ENCODE results near the gene PRKN.

PRKN gene

DNA sequence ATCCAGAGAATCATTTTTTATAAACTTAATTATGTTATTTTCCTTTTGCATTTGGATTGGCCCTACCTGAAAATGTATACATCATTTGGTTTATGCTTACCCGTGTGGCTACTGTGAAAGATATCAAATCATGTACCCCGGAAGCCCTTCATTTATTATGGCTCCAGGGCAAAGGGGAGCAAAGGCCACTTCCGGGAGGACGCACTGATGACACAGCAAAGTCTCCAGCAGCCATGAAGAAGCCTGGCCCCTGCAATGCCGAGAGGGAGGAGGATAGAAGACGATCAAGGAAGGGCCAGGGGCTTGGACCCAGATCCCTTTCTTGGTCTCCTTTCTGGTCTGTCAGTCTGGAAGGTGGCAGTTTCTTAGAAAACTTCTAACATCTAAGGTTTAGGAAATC is 1073.4 kb downstream of the PRKN start:
- DNase-seq (ENCODE audit: low spot score), result no peak

DNA sequence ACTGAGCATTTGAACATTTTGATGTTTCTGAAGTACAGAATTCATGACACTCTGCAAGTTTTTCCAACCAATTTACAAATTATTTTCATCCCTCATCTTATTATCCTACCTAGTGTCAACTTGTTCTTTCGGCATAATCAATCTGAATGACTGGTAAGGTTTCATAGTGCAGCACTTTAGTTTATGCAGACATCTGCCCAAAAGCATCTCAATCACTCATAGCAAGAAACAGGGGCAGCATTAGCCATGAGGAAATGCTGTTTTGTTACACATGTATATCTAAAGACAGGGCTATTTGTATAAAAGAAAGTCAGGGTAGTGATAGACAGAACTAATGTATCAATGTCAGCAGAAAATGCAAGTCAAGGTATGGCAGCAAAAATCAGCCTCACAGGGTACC is 1075.6 kb downstream of the PRKN start:
- DNase-seq (ENCODE audit: low spot score), result no peak

DNA sequence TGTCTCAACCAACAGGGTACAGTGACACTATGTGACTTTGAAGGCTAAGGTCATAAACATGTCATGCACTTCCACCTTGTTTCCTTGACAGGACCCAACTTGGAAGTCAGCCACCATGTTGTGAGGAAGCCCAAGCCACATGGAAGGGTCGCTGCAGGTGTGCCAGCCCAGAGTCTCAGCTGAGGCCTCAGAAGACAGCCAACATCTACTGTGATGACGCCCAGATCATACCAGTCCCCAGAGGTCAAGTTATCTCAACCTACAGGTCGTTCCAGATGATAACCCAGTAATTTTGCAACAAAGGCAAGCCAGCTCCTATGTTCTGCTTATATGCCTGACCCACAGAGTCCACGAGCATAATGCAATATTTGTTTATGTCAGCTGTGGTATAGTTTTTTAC is 1077.7 kb downstream of the PRKN start:
- no peak for DNase-seq (ENCODE audit: low spot score)

DNA sequence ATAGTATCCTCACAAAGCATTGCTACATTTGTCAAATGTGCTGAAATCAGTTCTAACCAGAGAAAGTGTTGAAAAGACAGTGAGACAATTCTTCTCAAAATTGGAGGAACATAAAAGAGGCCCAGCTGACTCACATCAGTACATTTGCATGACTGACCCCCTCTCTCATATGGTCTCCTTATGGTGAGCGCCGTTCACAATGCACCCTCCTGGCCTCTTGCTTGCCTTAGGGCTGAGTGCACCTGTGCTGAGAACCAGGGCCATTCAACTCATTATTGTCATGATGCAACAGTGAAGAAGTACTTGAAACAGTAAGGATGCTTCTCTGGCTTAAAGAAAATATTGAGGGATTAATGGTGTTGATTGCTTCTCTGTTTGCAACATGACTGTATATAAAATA is 1078.5 kb downstream of the PRKN start:
- DNase-seq (ENCODE audit: low spot score), result no peak

DNA sequence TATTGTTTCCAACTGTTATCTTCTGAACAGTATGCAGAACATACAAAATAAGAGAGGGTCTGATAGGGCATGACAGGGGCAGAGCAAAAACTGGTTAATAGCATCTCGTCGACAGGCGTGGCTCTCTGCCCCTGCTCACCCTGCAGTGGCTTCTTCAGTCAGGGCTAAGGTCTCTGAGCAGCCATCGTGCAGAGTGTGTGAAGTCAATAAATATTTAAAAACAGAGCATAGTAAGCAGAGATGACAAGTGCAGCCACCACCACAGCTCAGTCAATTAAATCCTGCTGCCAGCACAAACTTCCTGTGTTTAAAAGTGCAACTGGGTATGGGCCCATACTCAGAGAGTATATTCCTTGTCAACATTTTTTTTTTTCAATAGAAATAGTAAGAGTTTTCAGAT is 1080.3 kb downstream of the PRKN start:
- DNase-seq (ENCODE audit: low spot score), result no peak

DNA sequence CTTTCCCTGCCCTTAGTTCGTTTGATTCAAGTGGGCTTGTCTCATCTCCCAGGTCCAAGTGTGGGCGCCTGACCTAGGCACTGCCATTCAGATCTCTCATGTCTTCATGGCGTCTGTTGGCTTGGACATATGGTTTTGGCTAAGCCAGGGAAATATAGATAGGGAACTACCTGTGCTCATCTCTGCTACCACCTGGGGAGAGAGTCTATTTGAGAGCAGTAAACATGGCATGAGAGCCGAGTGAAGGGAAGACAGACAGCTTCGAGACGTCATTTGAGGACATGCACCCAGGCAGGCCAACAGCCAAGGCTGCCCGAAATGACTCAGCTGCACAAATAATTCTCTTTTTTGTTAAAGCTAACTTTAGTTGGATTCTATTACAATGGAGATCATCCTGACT is 1083.0 kb downstream of the PRKN start:
- no peak for DNase-seq (ENCODE audit: low spot score)

DNA sequence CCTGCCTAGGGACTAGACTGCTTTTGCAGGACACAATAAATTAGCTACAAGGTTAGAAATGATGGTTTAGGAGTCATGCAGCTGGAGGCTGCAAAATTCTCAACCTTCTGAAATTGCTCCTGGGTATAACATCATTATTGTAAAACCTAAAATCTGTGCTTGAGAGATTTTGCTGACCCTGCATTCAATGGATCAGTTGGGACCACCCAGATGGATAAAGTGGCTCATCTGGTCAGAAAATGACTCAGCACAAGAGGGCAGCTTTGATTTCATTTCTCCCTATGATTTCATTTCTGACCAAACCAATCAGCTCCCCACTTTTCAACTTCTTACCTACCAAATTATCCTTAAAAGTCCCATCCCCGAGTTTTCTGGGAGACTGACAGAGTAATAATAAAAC is 1086.4 kb downstream of the PRKN start:
- DNase-seq (ENCODE audit: low spot score), result no peak

DNA sequence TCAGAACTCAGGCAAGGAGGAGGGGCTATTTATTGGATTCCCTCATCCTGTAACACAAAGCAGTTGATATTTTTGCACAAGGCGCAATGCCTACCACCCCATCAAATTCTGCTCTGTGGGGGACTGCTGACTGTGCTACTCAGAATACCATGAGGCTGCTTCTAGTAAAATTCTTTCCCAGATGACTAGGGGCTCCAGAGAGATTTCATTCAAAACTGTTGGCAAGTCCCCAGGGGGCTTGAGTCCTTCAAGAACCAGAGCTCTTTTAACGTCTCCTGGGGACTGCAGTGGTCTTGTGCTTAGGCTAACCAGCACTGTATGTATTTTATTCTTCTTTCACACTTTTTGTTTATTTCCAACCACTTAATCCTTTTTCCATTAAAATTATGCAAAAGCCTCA is 1087.8 kb downstream of the PRKN start:
- DNase-seq (ENCODE audit: low spot score), result no peak

DNA sequence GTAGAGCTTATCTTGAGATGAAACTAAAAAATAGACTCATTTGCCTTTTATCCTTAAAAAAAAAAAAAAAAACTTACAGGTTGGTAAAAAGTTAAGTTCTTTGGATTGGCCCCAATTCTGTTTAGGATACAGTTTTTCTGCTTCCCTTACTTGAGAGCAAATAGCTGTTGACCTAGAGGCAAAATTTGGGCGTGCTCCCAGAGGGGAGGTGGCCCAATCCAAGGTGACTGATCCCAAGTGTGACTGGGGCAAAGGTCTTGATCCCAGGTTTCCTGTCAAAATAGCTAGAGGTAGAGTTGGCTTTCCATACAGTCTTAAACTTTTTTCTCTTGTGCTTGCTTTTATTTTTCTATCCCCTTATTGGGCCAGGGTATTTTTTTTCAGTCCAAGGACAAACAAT is 1089.9 kb downstream of the PRKN start:
- DNase-seq (ENCODE audit: low spot score), result no peak

DNA sequence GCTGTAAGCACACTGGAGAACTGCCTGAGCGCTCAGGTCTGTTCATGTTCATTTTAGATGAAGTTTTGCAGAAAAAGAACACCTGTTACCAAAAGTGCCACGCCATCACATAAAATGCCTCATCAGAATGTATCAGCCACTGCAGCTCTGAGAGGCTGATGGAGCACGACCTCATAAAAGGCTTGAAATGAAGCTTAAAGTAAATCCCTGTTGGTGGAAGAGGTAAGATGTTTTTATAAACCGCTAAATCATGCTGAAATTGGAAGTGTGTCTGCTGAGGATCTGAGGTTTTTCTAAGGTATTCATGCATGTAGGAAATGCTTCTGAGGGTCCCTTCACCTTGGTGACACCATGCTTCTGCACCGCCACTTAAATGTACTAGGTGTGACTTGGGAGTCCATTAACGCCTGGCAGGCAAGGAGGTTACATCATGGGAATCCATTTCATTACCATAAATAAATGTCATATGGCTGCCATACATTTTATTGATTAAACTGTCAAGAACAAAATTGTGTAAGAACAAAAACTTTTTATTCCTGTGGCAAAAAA is 1090.6 kb downstream of the PRKN start:
- no peak for DNase-seq (ENCODE audit: low spot score)

DNA sequence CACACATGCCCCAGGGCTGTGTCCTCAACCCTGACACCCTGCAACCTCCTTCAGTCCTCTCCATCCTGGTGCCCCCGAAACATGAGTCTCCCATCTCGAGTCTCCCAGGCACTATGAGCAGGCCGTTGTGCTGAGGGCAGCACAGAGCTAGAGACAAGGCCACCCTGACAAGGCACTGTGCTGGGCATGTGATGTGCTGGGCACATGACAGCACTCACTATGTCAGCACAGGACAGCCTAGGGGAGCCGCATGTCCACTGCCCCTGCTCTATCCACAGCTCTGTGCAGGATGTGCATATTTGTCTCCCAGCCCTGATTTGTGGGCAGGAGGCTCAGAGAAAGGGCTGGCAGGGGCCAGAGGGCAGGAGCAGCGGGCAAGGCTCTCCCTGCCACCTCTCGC is 1091.6 kb downstream of the PRKN start:
- no peak for DNase-seq (ENCODE audit: low spot score)

DNA sequence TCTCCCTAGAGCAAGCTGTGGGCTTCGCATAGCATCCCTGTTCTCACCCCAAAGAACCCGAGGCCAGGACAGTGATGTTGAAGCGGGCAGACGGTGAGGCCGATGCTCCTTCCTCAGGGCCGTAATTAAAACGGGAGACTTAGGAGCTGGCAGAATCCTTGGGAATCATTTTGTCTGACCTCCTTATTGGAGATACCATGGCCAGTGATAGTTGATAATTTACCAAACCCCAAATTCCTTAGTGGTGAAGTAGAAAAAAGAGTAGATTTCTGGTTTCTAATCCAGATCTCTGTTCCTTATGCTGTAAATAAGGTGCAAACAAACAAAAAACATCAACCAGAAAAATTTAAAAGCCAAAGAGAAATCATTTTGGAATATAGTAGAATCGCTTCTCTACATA is 1092.7 kb downstream of the PRKN start:
- DNase-seq (ENCODE audit: low spot score), result no peak

DNA sequence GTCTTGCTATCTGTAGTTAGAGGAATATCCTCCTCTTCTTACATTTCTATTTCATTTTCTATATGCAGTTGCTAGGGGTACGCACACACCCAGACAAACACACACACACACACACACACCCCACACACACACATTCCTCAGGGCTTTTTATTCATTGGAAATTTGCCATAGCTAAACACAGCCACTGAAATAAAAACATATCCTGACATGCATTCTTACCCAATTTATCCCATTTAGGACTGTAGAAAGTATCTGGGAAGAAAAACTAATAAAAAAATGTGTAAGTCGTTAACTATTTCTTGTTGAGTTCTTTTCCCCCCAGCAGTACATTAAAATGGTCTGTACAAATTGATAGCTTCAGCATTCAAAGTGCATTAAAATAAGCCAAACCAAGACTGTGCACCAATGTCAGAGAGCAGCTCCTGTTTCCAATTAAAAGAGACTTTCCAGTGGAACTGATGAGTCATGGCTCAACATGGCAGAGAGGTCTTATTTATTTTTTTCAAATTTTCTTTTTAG is 1095.8 kb downstream of the PRKN start:
- DNase-seq (ENCODE audit: low spot score), result peak; percentile 67

DNA sequence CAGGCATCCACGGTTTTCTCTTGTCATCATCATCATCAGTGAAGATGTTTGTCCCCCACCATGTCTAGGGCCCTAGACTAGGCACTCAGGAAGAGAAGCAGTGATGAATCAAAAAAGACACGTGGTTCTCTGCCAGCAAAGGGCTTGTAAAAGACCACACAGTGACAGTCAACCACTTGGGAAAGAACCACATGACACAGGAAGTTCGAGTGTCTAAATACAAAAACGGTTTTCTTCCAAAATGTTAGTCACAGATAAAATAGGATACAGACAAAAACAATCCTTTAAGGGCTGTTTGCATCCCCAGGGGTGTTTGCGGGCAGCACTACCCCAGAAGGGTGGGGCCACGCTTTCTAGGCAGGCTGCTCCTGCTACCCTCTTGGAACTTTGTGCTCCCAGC is 1096.9 kb downstream of the PRKN start:
- DNase-seq (ENCODE audit: low spot score), result peak; percentile 24

DNA sequence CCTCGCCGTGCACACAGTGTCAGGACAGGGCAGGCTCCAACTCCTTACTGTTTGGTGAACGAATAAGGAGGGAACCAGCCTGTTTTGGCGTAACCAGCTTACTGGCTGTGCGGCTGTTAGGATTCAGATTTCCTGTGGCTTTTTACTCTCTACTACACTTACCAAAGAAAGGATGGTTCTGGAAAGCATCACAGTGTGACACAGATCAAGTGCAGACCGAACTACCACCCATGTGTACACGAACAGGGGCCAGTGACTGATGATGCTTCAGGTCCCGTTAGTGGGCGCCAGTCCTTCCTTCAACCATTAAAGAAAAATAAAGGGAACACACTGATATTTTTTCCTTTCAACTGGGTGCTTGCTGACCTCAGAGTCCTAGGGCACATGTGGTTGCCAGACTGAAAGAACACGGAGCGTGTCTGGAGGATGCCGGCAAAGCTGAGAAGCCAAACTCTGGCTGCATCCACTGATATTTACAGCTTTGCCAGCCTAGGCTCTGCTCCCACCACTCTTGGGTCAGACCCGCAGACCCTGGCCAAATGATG is 1101.4 kb downstream of the PRKN start:
- no peak for DNase-seq (ENCODE audit: low spot score)

DNA sequence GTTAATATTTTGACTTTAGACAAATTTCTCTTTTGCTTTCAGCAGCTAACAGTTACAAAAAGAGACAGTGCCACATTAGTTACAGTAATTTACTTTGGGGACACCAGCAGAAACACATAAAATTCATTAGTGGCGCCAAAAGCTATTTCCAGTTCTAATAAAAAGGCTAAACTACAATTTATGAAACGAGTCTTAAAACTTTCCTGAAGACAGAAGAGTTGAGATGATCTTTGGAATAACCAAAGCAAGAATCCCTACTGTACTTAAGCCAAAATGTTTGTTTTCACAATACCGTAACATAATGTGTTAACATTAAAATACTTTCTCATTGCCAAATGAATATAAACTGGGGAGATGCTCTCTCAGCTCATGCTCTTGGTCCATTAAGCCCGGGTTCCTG is 1103.5 kb downstream of the PRKN start:
- no peak for DNase-seq (ENCODE audit: low spot score)

DNA sequence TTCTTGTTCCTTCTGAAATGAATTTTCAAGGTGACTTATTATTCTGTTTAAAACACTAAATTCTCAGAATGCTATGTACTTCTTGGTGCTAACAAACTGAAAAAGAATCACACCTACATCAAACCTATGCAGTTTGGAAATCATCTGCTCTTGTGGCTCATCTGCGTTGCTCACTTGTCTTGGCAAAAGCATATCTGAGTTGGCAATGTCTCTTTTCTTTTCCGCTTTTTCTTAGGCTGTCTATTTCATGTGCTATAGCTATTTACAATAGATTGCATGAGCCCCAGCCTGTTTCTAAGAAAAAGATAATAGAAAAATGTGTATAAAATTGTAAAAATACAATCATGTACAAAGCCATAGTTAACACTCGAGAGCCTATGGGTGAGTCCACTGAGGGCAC is 1104.8 kb downstream of the PRKN start:
- no peak for DNase-seq (ENCODE audit: low spot score)

DNA sequence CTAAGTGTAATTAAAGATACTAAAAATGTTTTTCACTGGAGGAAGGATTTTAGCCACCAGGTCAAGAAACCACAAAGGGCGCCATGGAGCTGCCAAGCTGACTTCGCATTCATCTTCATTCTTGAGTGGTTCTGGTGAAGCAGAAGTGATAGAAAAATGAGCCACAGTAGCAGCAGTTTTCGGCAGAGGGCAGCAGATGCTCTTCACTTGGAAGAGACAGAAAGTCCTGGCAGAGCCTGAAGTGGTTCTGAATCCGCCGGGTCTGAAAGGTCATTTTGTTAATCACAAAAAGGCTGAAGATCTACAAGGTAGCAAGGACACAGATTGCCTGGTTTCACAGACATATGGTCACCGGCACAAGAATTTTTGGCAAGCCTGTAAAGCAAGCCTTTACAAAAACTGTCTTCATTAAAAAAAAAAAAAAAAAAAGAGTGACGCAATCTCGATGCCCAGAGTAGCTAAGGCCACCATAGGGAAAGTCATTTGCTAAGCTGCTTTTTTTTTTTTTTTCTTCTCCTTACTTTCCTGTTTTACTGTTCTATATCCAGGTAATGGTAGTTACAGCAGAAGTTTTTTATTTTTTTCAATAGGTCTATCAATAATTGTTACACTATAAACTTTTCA is 1108.6 kb downstream of the PRKN start:
- DNase-seq (ENCODE audit: low spot score), result peak; percentile 79

DNA sequence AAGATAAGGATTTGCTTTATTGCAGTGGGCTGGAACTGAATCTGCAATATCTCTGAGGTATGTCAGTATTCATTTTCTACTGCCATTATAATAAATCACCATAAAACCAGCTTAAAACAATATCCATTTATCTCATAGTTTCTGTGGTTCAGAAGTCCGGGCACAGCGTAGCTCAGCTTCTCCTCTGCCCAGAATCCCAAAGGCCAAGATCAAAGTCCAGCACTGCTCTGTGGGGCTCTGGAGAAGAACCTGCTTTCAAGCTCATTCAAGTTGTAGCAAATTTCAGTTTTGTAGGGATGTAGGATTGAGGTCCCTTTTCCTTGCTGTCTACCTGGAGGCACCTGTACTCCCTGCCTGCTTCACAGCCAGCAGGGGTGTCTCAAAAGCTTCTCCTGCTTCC is 1113.9 kb downstream of the PRKN start:
- DNase-seq (ENCODE audit: low spot score), result no peak

DNA sequence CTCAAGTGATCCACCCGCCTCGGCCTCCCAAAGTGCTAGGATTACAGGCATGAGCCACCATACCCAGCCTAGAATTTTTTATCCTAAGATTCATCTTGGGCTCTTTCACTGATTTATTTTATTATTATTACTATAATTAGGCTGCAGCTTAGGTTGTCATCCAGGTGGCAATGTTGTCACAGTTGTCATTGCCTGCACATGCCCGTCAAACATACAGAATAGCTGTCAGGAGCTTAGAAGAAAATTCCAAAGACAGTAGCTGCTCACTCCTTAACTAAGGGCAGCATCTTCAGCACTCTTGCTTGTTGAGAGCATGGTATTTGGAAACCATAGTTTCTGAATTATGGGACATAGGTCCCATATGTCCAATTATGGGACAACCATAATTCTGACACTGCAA is 1118.8 kb downstream of the PRKN start:
- DNase-seq (ENCODE audit: low spot score), result no peak

DNA sequence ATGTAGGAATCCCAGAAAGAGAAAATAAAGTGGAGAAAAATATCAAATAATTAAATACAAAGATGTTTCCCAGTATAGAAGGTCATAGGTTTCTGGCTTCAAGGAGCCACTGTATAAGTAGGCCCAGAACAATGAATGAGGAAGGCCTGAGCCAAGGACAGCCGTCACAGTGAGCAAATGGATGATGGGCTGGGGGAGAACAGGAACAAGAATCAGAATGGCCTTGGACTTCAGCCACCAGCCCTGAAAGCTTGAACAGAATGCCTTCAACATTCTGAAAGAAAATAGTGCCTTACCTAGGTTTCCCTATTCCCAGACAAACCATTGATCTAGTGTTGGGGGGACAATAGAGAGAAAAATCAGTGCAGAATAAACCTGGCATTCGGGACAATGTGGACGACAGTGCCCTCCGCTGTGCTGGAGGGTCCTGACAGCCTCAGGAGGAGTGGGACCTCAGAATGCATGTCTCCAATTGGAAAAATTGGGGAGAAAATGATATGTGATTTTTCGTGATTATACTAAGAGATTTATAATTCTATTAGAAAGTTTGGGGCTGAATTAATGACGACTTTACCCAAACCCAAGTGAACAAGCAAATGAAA is 1119.8 kb downstream of the PRKN start:
- no peak for DNase-seq (ENCODE audit: low spot score)

DNA sequence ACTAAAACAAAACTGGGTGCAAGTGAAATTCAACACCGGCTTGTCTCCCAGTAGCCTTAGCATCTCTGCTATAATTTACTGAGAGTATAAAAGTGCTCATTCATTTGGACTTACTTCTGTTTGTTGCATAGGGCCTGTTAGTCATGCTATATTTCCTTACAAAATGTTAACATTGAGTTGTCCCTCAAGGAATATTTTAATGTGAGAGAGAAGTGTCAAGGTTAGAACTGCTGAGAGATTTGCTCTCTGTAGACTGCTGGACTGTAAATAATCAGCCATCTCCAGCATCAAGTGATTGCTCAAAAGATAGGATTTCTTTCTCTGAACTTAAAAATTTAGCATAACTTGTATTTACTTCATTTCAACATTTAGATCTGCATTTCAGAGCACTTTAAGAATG is 1125.2 kb downstream of the PRKN start:
- no peak for DNase-seq (ENCODE audit: low spot score)

DNA sequence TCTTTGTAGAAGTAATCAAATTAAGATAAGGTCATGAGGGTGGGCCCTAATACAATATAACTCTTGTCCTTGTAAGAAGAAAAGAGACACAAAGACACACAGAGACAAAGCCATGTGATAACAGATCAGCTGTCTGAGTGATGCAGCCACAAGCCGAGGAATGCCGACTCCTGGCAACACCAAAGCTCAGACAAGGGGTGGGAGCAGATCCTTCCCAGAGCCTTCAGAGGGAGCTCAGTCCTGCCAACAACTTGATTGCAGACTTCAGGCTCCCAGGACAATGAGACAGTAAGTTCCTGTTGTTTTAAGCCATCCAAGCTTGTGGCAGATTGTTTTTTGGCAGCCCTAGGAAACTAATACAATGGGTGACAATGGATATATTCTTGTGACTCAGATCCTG is 1128.7 kb downstream of the PRKN start:
- no peak for DNase-seq (ENCODE audit: low spot score)
